Esophagus squamous epithelium (tissue), 5 donors: ENCODE results near the gene LGR6. TPM values are rescaled to one million over a fixed set of nuclear protein-coding genes. Genes with fewer than 3 reads are reported as not detected.

Source experiments
- DNase-seq: peaks from one replicate; lab custom pipeline; 2025; lab: John Stamatoyannopoulos, UW
- H3K27ac ChIP-seq, 4 donors: fragments of 200-600 bp; sonication (generic); one replicate each; pipeline ENCODE4 v1.5.1; 2016 to 2019; ENCODE audit warnings: mild to moderate bottlenecking in 1 of 4
- H3K27me3 ChIP-seq, 4 donors: fragments of 200-600 bp; sonication (generic); 1 replicate in 3 of 4; 2 replicates in 1 of 4; pipeline versions ENCODE4 v1.5.1 to v1.6.0; 2017 to 2021; ENCODE audit warnings: antibody characterized with exemption in 1 of 4
- H3K36me3 ChIP-seq, 3 donors: fragments of 200-600 bp; sonication (generic); one replicate each; pipeline ENCODE4 v1.5.1; 2016 to 2019
- H3K4me1 ChIP-seq, 3 donors: fragments of 200-600 bp; sonication (generic); one replicate each; pipeline ENCODE4 v1.5.1; 2017 to 2019
- H3K4me3 ChIP-seq, 4 donors: fragments of 200-600 bp; sonication (generic); 1 replicate in 3 of 4; 2 replicates in 1 of 4; pipeline ENCODE4 v1.5.1; 2016 to 2019; ENCODE audit warnings: mild to moderate bottlenecking in 2 of 4, moderate library complexity in 1 of 4
- H3K9me3 ChIP-seq, 3 donors: fragments of 200-600 bp; sonication (generic); one replicate each; pipeline ENCODE4 v1.5.1; 2016 to 2019
- CTCF ChIP-seq, 6 experiments: fragments of 450-650 bp in 4 of 6; fragments of 200-600 bp in 2 of 6; sonication (generic) in 2 of 6; IDR thresholded peaks; one replicate each; pipeline ENCODE4 v1.5.1; 2016 to 2019; ENCODE audit warnings: antibody characterized with exemption in 6 of 6, mild to moderate bottlenecking in 4 of 6, moderate library complexity in 4 of 6
- POLR2A ChIP-seq, 4 donors: fragments of 450-650 bp; IDR thresholded peaks; one replicate each; pipeline ENCODE4 v1.6.1; 2017; ENCODE audit warnings: antibody characterized with exemption in 4 of 4, mild to moderate bottlenecking in 4 of 4, moderate library complexity in 3 of 4
- WGBS, 2 donors: methylation state at CpG; one replicate each; pipeline ENCODE4 v1.1.5; 2018; 5-methylcytosine and 5-hydroxymethylcytosine counted together
- intact Hi-C: fragments of 100-400 bp; cut with DNase I; formaldehyde crosslinking; loops from one replicate; pipeline ENCODE4 v1.15.0; 2022
- total RNA-seq, 4 donors: library from RNA; depleted of rRNA; stranded (reverse); fragments of >200 nt; gene quantifications; one replicate each; pipeline ENCODE4 v1.1.0, GENCODE V29; 2016
- donor health status: DM: yes; HTN: yes; CAD: no.

The LGR6 gene
- total RNA-seq, 4 donors from 2014 or later = 0.53 to 6.4 (median 2.9) TPM

GRCh38 chr1:202192770-202193613, 607 bp upstream of the LGR6 start:
- no peaks in the 10 kb centered on the region for H3K9me3 ChIP-seq
- peaks cover 0 to 86% (median 5%) of the 10 kb centered on the region in 4 donors for H3K27me3 ChIP-seq
- H3K4me1 ChIP-seq = peaks cover 6 to 24% (median 10%) of the 10 kb centered on the region in 3 donors
- TF ChIP-seq POLR2A (IDR thresholded peaks at IDR 0.05) = no peak
- peak; percentile 70 to 89 (median 80) for TF ChIP-seq CTCF (IDR thresholded peaks at IDR 0.05)
- H3K4me3 ChIP-seq = peak overlapping the region; percentile 18 to 61 (median 38)
- no peak overlapping the region for H3K27ac ChIP-seq
- no peaks in the 10 kb centered on the region for H3K36me3 ChIP-seq
- intact Hi-C loops = no loop called here
- no peak for DNase-seq
- 19 to 59% methylated on average over 5 to 13 of the region's 18 CpGs for WGBS, 2 donors

GRCh38 chr1:202194328-202194648, 689 bp downstream of the LGR6 start:
- intact Hi-C loops = no loop called here
- DNase-seq = no peak
- no peak overlapping the region for H3K27ac ChIP-seq
- peaks cover 9 to 31% (median 14%) of the 10 kb centered on the region in 3 donors for H3K4me1 ChIP-seq
- H3K36me3 ChIP-seq = no peaks in the 10 kb centered on the region
- H3K4me3 ChIP-seq = peak overlapping the region; percentile 18 to 61 (median 38)
- no peak for TF ChIP-seq POLR2A (IDR thresholded peaks at IDR 0.05)
- 16% methylated on average over 6 of the region's 11 CpGs; no CpG with 5 or more reads in 1 of the 2 donors for WGBS, 2 donors
- peaks cover 0 to 86% (median 5%) of the 10 kb centered on the region in 4 donors for H3K27me3 ChIP-seq
- H3K9me3 ChIP-seq = no peaks in the 10 kb centered on the region

- TF ChIP-seq POLR2A (IDR thresholded peaks at IDR 0.05) (no peak), CTCF (IDR thresholded peaks at IDR 0.05) (no peak)
- Histone ChIP-seq H3K27ac (no peak overlapping the region), H3K4me3 (no peak overlapping the region), H3K9me3 (no peaks in the 10 kb centered on the region), H3K27me3 (peaks cover 0 to 91% (median 5%) of the 10 kb centered on the region in 4 donors), H3K4me1 (peaks cover 20 to 43% (median 22%) of the 10 kb centered on the region in 3 donors), H3K36me3 (no peaks in the 10 kb centered on the region)
- intact Hi-C loops = no loop called here
- 60 to 63% methylated on average over 7 of the region's 7 CpGs for WGBS, 2 donors
- no peak for DNase-seq
Observed at GRCh38 chr1:202197653-202198365, 4.2 kb downstream of the LGR6 start.

- no peak overlapping the region for H3K4me3 ChIP-seq
- 40 to 47% methylated on average over 1 of the region's 1 CpG for WGBS, 2 donors
- no peaks in the 10 kb centered on the region for H3K9me3 ChIP-seq
- H3K27me3 ChIP-seq = peaks cover 0 to 86% (median 5%) of the 10 kb centered on the region in 4 donors
- DNase-seq = no peak
- H3K36me3 ChIP-seq = no peaks in the 10 kb centered on the region
- intact Hi-C loops = no loop called here
- no peak for TF ChIP-seq POLR2A (IDR thresholded peaks at IDR 0.05)
- H3K4me1 ChIP-seq = peaks cover 16 to 38% (median 17%) of the 10 kb centered on the region in 3 donors
- no peak overlapping the region for H3K27ac ChIP-seq
Observed at GRCh38 chr1:202198366-202198724, 4.7 kb downstream of the LGR6 start.

GRCh38 chr1:202199040-202199889, 5.7 kb downstream of the LGR6 start:
- intact Hi-C loops = no loop called here

More at GRCh38 chr1:202199040-202199889, 5.7 kb downstream of the LGR6 start:
- Histone ChIP-seq H3K27ac (peak overlapping the region in 3 of 4 donors; percentile 37 to 53 (median 52)), H3K36me3 (no peaks in the 10 kb centered on the region), H3K4me1 (peaks cover 12 to 29% (median 14%) of the 10 kb centered on the region in 3 donors), H3K9me3 (no peaks in the 10 kb centered on the region), H3K27me3 (peaks cover 0 to 77% (median 3%) of the 10 kb centered on the region in 4 donors), H3K4me3 (no peak overlapping the region)
- no peak for DNase-seq
- WGBS, 2 donors = 3 to 59% methylated on average over 8 to 14 of the region's 16 CpGs
- TF ChIP-seq POLR2A (IDR thresholded peaks at IDR 0.05) (no peak), CTCF (IDR thresholded peaks at IDR 0.05) (no peak)
